ENCODE data around the gene KIF12. TPM values are rescaled to one million over a fixed set of nuclear protein-coding genes. Genes with fewer than 3 reads are reported as not detected.
A peak's percentile ranks its signal among the peaks of the same experiment; 100 is the strongest.

Gene KIF12
- total RNA-seq, 1 experiment from 2014 or later = 6.3 TPM

DNA sequence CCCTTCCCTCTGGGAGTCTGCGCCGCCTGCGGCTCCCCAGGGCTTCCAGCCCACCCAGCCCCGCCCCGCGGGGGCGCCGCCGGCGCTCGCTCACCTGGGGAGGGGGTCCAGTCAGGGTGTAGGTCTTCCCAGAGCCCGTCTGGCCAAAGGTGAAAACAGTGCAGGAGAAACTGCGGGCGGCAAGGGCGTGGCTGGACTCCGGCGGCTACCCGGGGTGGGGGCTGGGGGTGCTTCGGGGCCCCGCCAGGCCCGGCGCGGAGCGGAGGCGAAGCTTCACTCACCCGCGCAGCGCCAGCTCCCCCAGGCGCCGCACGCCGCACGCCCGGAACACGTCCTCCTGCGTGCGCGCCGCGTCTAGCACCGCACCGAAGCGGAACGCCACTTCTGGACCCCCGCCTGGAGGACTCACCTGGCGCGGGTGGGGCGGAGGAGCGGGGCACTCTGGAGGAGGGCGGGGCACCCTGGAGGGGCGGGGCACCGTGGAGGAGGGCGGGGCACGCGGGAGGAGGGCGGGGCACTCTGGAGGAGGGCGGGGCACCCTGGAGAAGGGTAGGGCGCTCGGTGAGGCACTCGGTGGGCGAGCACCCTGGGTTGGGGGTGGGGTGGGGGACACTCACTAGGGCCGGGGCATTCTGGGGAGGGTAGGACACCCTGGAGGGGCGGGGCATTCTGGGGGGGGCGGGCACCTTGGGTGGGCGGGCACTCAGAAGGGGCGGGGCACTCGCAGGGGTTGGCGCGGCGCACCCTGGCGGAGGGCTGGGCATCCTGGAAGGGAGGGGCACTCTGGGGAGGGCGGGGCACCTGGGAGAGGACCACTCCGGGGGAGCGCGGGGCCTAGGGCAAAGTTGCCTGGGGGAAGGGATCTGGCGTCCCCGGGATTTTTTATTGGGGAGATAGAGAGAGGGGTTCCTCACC lies 814 bp downstream of the KIF12 start:
- peak overlapping the region; percentile 64; the same call in 1 of the 2 replicates for H2AFZ ChIP-seq (ENCODE audit: low read length)
- POLR2A ChIA-PET (ENCODE audit: unreplicated experiment) = no interaction called here

GRCh38 chr9:114097613-114098020 lies 1.5 kb downstream of the KIF12 start:
- ATAC-seq = peak; percentile 13; the same call in 1 of the 2 replicates
- DNase-seq = peak; percentile 41
- Histone ChIP-seq H3K9ac (ENCODE audit: low read length) (no peak overlapping the region), H2AFZ (ENCODE audit: low read length) (peak overlapping the region; percentile 64; the same call in 1 of the 2 replicates), H3K4me1 (ENCODE audit: insufficient read depth, low read length) (no peaks in the 10 kb centered on the region), H4K20me1 (ENCODE audit: low read length) (no peaks in the 10 kb centered on the region), H3K27ac (ENCODE audit: low read length) (no peak overlapping the region), H3K27me3 (ENCODE audit: low read length) (no peaks in the 10 kb centered on the region), H3K79me2 (ENCODE audit: low read length) (no peaks in the 10 kb centered on the region), H3K36me3 (ENCODE audit: low read depth, low read length) (no peaks in the 10 kb centered on the region), H3K4me2 (ENCODE audit: low read length) (peak overlapping the region; percentile 75), H3F3A (ENCODE audit: low read length, unreplicated experiment) (no peaks in the 10 kb centered on the region), H3K9me3 (ENCODE audit: low read length) (0 out of 2 replicates have a peak, but pooled peaks cover 6% of the 10 kb centered on the region), H3K4me3 (ENCODE audit: low read length) (peak overlapping the region; percentile 69), H3K9me2 (replicated peaks; ENCODE audit: low read length) (no peaks in the 10 kb centered on the region)
- TF ChIP-seq EZH2 (IDR thresholded peaks at IDR 0.05; ENCODE audit: low read length, unreplicated experiment) (no peak), CTCF (conservative IDR thresholded peaks at IDR 0.05; ENCODE audit: low read depth, low read length) (no peak), EZH2phosphoT487 (IDR thresholded peaks at IDR 0.05; ENCODE audit: borderline replicate concordance, low read length) (no peak)
- POLR2A ChIA-PET (ENCODE audit: unreplicated experiment) = no interaction called here
- CTCF ChIA-PET = interaction anchor here (0.6 kb wide), 1 partner anchor 163 kb away, joined by 6 read pairs; no protein-coding TSS in a partner anchor
- intact Hi-C loops (cut with micrococcal nuclease) = no loop called here
- BruUV-seq (replicated peaks) = no TSS peak

More for the DNA sequence above, 814 bp downstream of the KIF12 start:
- H3K9ac ChIP-seq (ENCODE audit: low read length) = no peak overlapping the region
- H3K36me3 ChIP-seq (ENCODE audit: low read depth, low read length) = no peaks in the 10 kb centered on the region
- H3K4me1 ChIP-seq (ENCODE audit: insufficient read depth, low read length) = no peaks in the 10 kb centered on the region
- DNase-seq (peak; percentile 39), ATAC-seq (peak; percentile 70)
- H3K79me2 ChIP-seq (ENCODE audit: low read length) = no peaks in the 10 kb centered on the region
- no peaks in the 10 kb centered on the region for H3K27me3 ChIP-seq (ENCODE audit: low read length)
- H3K9me2 ChIP-seq (replicated peaks; ENCODE audit: low read length) = no peaks in the 10 kb centered on the region
- peak overlapping the region; percentile 75 for H3K4me2 ChIP-seq (ENCODE audit: low read length)
- 0 out of 2 replicates have a peak, but pooled peaks cover 6% of the 10 kb centered on the region for H3K9me3 ChIP-seq (ENCODE audit: low read length)
- TF ChIP-seq EZH2phosphoT487 (IDR thresholded peaks at IDR 0.05; ENCODE audit: borderline replicate concordance, low read length) (no peak), EZH2 (IDR thresholded peaks at IDR 0.05; ENCODE audit: low read length, unreplicated experiment) (no peak)
- no peaks in the 10 kb centered on the region for H3F3A ChIP-seq (ENCODE audit: low read length, unreplicated experiment)
- no TSS peak for BruUV-seq (replicated peaks)
- intact Hi-C loops (cut with micrococcal nuclease) = no loop called here
- H4K20me1 ChIP-seq (ENCODE audit: low read length) = no peaks in the 10 kb centered on the region
- CTCF ChIA-PET = interaction anchor here (0.6 kb wide), 1 partner anchor 163 kb away, joined by 6 read pairs; no protein-coding TSS in a partner anchor
- H3K4me3 ChIP-seq (ENCODE audit: low read length) = peak overlapping the region; percentile 69
- H3K27ac ChIP-seq (ENCODE audit: low read length) = no peak overlapping the region

GRCh38 chr9:114096866-114097612 lies 2.1 kb downstream of the KIF12 start:
- Histone ChIP-seq H3K9me2 (replicated peaks; ENCODE audit: low read length) (no peaks in the 10 kb centered on the region), H2AFZ (ENCODE audit: low read length) (no peak overlapping the region), H3K9ac (ENCODE audit: low read length) (no peak overlapping the region), H3K9me3 (ENCODE audit: low read length) (0 out of 2 replicates have a peak, but pooled peaks cover 6% of the 10 kb centered on the region), H3K27me3 (ENCODE audit: low read length) (no peaks in the 10 kb centered on the region), H3K4me1 (ENCODE audit: insufficient read depth, low read length) (no peaks in the 10 kb centered on the region), H3F3A (ENCODE audit: low read length, unreplicated experiment) (no peaks in the 10 kb centered on the region), H4K20me1 (ENCODE audit: low read length) (no peaks in the 10 kb centered on the region), H3K4me2 (ENCODE audit: low read length) (peak overlapping the region; percentile 75), H3K27ac (ENCODE audit: low read length) (no peak overlapping the region), H3K4me3 (ENCODE audit: low read length) (peak overlapping the region; percentile 69; the same call in 1 of the 2 replicates), H3K36me3 (ENCODE audit: low read depth, low read length) (no peaks in the 10 kb centered on the region), H3K79me2 (ENCODE audit: low read length) (no peaks in the 10 kb centered on the region)
- POLR2A ChIA-PET (ENCODE audit: unreplicated experiment) = no interaction called here
- DNase-seq = no peak
- BruUV-seq (replicated peaks) = no TSS peak
- CTCF ChIA-PET = no interaction called here
- TF ChIP-seq CTCF (conservative IDR thresholded peaks at IDR 0.05; ENCODE audit: low read depth, low read length) (no peak), EZH2phosphoT487 (IDR thresholded peaks at IDR 0.05; ENCODE audit: borderline replicate concordance, low read length) (no peak), EZH2 (IDR thresholded peaks at IDR 0.05; ENCODE audit: low read length, unreplicated experiment) (no peak)
- intact Hi-C loops (cut with micrococcal nuclease) = no loop called here
- no peak for ATAC-seq

Measured in PC-3 (cell line).